KMS-11 (cell line): Measurements from ENCODE around the gene RPUSD4.
"Not testable (repeated sequence)": the region's sequence is repeated elsewhere in the genome, so short reads cannot be mapped to it uniquely, and the experiment has no call there.

ENCODE experiments used
- H2AFZ ChIP-seq: fragments of 200-600 bp; sonication (generic); 2 replicates; pipeline ENCODE4 v1.6.1; 2016; ENCODE audit warnings: antibody characterized with exemption, mixed run types, low read depth
- H3K27ac ChIP-seq: fragments of 200-600 bp; sonication (generic); 2 replicates; pipeline ENCODE4 v1.6.1; 2016; ENCODE audit warnings: mild to moderate bottlenecking, mixed run types
- H3K27me3 ChIP-seq: fragments of 200-600 bp; sonication (generic); 2 replicates; pipeline ENCODE4 v1.6.1; 2017; ENCODE audit warnings: mild to moderate bottlenecking, low read depth, mixed run types, moderate library complexity; ENCODE audit not compliant: insufficient read depth
- H3K36me3 ChIP-seq: fragments of 200-600 bp; sonication (generic); 2 replicates; pipeline ENCODE4 v1.6.1; 2017; ENCODE audit warnings: mild to moderate bottlenecking, mixed run types; ENCODE audit not compliant: insufficient read depth
- H3K4me1 ChIP-seq: fragments of 200-600 bp; sonication (generic); 2 replicates; pipeline ENCODE4 v1.6.1; 2016; ENCODE audit warnings: mild to moderate bottlenecking, low read depth, mixed run types; ENCODE audit not compliant: poor library complexity, severe bottlenecking
- H3K4me2 ChIP-seq: fragments of 200-600 bp; sonication (generic); 2 replicates; pipeline ENCODE4 v1.7.0; 2016; ENCODE audit warnings: mild to moderate bottlenecking, mixed run types
- H3K4me3 ChIP-seq: fragments of 200-600 bp; sonication (generic); IDR thresholded peaks from 2 replicates; pipeline ENCODE4 v1.6.1; 2017; ENCODE audit warnings: low read depth, low read length, mixed read lengths; ENCODE audit not compliant: insufficient read depth
- H3K79me2 ChIP-seq: fragments of 200-600 bp; sonication (generic); 2 replicates; pipeline ENCODE4 v1.6.1; 2016; ENCODE audit warnings: low read depth, mixed run types; ENCODE audit not compliant: insufficient read depth
- H3K9ac ChIP-seq: fragments of 200-600 bp; sonication (generic); 2 replicates; pipeline ENCODE4 v1.6.1; 2016; ENCODE audit warnings: mild to moderate bottlenecking, mixed run types
- H4K20me1 ChIP-seq: fragments of 200-600 bp; sonication (generic); 2 replicates; pipeline ENCODE4 v1.6.1; 2016; ENCODE audit warnings: mild to moderate bottlenecking, mixed run types; ENCODE audit not compliant: insufficient read depth
- CTCF ChIP-seq: fragments of 200-600 bp; sonication (generic); conservative IDR thresholded peaks from 2 replicates; pipeline ENCODE4 v1.6.1; 2017; ENCODE audit warnings: low read depth, mild to moderate bottlenecking, antibody characterized with exemption, low read length, moderate library complexity, mixed read lengths

The RPUSD4 gene, protein sequence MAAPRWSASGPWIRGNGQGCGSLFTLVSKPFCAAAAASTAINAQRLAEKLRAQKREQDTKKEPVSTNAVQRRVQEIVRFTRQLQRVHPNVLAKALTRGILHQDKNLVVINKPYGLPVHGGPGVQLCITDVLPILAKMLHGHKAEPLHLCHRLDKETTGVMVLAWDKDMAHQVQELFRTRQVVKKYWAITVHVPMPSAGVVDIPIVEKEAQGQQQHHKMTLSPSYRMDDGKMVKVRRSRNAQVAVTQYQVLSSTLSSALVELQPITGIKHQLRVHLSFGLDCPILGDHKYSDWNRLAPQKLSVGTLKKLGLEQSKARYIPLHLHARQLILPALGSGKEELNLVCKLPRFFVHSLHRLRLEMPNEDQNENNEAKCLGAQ

GRCh38 chr11:126211236-126212088 is at the start of gene RPUSD4, which contains the start of gene FAM118B:
TSS of gene RPUSD4 (minus strand) at chr11:126211650. CDS start at chr11:126211638, 12 bp downstream.
TSS of gene FAM118B (plus strand) at chr11:126211782. CDS start at chr11:126235002, 23,220 bp downstream.
- H3K79me2 ChIP-seq = peaks cover 32% of the 10 kb centered on the region
- H4K20me1 ChIP-seq = no peaks in the 10 kb centered on the region
- H3K36me3 ChIP-seq = no peaks in the 10 kb centered on the region; the same call in 1 of the 2 replicates
- H2AFZ ChIP-seq = peak within 1 kb of the TSS; percentile 18; the same call in 1 of the 2 replicates
- H3K4me3 ChIP-seq = no peak within 1 kb of the TSS
- peak within 1 kb of the TSS; percentile 95 for H3K4me2 ChIP-seq
- H3K9ac ChIP-seq = peak within 1 kb of the TSS; percentile 39; the same call in 1 of the 2 replicates
- peaks cover 42% of the 10 kb centered on the region for H3K4me1 ChIP-seq
- no peaks in the 10 kb centered on the region for H3K27me3 ChIP-seq
- peak within 1 kb of the TSS; percentile 17; the same call in 1 of the 2 replicates for H3K27ac ChIP-seq
- TF ChIP-seq CTCF = no peak

GRCh38 chr11:126257764-126258163 is 46.3 kb upstream of the RPUSD4 start:
- no peak overlapping the region for H3K27ac ChIP-seq
- no peak overlapping the region for H3K4me2 ChIP-seq
- H3K4me3 ChIP-seq = no peak overlapping the region
- no peaks in the 10 kb centered on the region for H3K27me3 ChIP-seq
- no peaks in the 10 kb centered on the region for H4K20me1 ChIP-seq
- no peaks in the 10 kb centered on the region for H3K79me2 ChIP-seq
- H3K4me1 ChIP-seq = no peaks in the 10 kb centered on the region
- no peak overlapping the region for H2AFZ ChIP-seq
- H3K9ac ChIP-seq = no peak overlapping the region
- no peaks in the 10 kb centered on the region for H3K36me3 ChIP-seq
- TF ChIP-seq CTCF = no peak

- H2AFZ ChIP-seq = no peak overlapping the region
- TF ChIP-seq CTCF = no peak
- no peaks in the 10 kb centered on the region for H3K36me3 ChIP-seq
- no peaks in the 10 kb centered on the region for H4K20me1 ChIP-seq
- H3K79me2 ChIP-seq = no peaks in the 10 kb centered on the region
- H3K4me2 ChIP-seq = no peak overlapping the region
- no peaks in the 10 kb centered on the region for H3K27me3 ChIP-seq
- no peak overlapping the region for H3K4me3 ChIP-seq
- H3K4me1 ChIP-seq = no peaks in the 10 kb centered on the region
- no peak overlapping the region for H3K9ac ChIP-seq
- H3K27ac ChIP-seq = no peak overlapping the region
Observed at GRCh38 chr11:126257144-126257543, 45.7 kb upstream of the RPUSD4 start.

GRCh38 chr11:126256216-126256615 is 44.8 kb upstream of the RPUSD4 start:
- Histone ChIP-seq H3K27me3 (no peaks in the 10 kb centered on the region), H3K36me3 (no peaks in the 10 kb centered on the region), H3K4me1 (no peaks in the 10 kb centered on the region), H3K4me3 (no peak overlapping the region), H4K20me1 (no peaks in the 10 kb centered on the region), H3K27ac (no peak overlapping the region), H3K4me2 (no peak overlapping the region), H3K79me2 (no peaks in the 10 kb centered on the region), H3K9ac (no peak overlapping the region), H2AFZ (no peak overlapping the region)
- TF ChIP-seq CTCF = no peak

DNA sequence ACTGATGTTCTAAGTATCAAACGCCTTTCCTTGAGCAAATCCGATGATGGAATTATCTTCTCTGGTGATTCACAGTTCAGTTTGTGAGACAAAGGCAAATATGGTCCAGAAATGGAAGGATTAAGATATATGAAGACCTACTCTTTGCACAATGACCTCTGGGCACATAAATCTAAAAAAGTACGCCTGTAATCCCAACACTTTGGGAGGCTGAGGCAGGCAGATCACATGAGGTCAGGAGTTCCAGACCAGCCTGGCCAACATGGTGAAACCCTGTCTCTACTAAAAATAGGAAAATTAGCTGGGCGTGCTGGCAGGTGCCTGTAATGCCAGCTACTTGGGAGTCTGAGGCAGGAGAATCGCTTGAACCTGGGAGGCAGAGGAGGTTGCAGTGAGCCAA is 44.1 kb upstream of the RPUSD4 start:
- not testable (repeated sequence) for H4K20me1 ChIP-seq, H3K27ac ChIP-seq, H3K27me3 ChIP-seq, H3K9ac ChIP-seq, H3K4me3 ChIP-seq, H3K36me3 ChIP-seq, H3K4me1 ChIP-seq, H3K4me2 ChIP-seq, H2AFZ ChIP-seq, H3K79me2 ChIP-seq
